HG02943 (cell line): ENCODE data around the gene SPSB4.

Experiments
- ATAC-seq: cut with Tn5 transposase; IDR thresholded peaks from one replicate; pipeline ENCODE4 v1.9.1; 2021; ENCODE audit warnings: mild to moderate bottlenecking, low read depth, moderate library complexity; ENCODE audit not compliant: unreplicated experiment

Gene SPSB4

GRCh38 chr3:141052201-141053069, 1.3 kb downstream of the SPSB4 start:
- no peak for ATAC-seq

DNA sequence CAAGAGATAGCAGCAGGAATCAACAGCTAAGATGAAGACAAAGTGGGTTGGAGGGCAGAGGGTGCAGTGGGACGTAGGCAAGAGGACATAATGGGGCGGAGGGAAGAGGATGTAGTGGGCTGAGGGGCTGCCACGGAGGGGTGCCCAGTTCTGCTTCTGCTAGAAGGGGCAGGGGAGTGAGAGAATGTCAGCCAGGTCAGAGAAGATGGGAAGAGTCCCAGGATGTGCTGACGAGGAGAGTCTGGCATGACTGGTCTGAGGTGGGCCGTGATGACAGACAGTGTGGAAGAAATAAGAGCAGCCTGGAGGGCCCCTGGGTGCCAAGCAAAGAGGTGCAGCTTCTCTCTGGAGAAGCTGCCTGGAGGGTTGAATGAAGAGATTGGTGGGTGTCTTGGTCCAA, 4.0 kb downstream of the SPSB4 start:
- no peak for ATAC-seq

GRCh38 chr3:141055536-141056445, 4.6 kb downstream of the SPSB4 start:
- ATAC-seq: no peak

DNA sequence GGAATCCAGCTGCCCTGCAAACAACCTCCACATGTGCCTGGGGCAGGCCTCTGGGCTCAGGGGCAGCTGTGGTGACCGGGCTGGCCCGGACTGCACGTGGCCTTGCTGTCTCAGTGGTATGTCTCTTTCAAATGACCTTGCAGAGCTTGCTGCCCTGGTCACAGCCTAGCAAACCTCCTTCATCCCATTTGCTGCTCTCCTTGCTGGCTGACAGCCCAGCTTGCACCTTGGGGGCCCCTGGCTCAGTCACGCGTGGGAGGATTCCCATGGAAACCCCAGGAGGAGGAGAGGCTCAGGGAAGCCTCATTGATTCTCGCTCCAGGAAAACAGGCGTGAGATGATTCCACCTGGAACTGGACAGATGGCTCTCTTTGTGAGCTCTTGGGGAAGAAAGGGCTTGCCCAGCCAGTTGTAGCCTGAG, 5.6 kb downstream of the SPSB4 start:
- no peak for ATAC-seq

- no peak for ATAC-seq
These were observed 6.3 kb downstream of the SPSB4 start for GRCh38 chr3:141057436-141057835.

DNA sequence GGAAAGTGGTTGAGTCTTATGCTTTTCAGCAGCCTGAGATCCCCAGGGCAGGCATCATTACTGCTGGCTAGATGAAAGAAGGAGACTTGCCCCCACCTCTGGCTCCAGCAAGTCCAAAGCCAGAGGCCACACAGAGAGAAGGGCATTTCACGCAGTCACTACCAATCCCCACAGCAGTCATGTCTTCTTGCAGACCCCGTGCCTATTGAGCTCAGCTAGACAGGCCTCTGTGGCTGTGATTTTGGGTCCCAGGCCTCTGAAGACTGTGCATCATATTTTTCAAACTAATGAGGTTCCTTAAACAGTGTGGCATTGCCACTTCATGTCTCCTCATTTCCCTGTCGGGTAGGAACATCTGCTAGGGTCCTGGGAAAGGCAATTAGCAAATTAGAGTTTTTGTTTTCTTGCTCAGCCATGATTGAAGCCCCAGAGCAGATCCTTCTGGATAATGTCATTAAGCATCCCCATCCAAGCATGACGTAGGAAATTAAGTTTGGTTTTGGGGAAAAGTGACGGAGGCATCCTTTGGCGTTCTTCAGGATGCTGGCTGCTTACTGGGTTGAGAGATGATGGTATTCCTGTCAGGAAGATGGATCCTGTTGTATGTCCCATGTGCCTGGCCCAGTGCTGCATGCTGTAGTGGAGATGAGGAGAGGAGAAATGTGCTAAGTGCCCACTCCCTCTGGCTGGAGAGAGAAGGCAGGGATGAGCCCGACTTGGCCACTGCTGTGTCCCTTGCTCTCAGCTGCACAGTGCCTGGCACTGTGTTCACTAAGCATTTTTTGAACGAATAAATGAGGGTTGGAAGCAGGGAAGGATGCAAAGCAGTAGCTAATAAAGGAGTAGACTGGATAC, 7.0 kb downstream of the SPSB4 start:
- no peak for ATAC-seq

DNA sequence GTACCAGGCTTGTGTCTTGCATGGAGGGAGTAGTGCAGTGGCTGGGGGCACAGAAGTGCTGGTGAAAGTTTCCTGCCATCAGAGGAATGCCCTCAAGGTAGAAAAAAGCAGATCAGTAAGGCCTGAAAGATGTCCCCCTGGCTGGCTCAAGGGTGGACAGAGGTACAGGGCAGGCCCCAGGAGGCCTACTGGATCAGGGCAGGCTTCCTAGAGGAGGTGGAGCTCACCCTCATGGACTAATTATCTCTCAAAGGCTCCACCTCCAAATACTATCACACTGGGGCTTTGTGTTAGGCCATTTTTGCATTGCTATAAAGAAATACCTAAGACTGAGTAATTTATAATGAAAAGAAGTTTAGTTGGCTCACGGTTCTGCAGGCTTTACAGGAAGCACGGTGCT, 7.8 kb downstream of the SPSB4 start:
- ATAC-seq: no peak

GRCh38 chr3:141059816-141060215, 8.7 kb downstream of the SPSB4 start:
- ATAC-seq: no peak

- ATAC-seq: no peak
These were observed 9.2 kb downstream of the SPSB4 start for GRCh38 chr3:141060327-141060726.

DNA sequence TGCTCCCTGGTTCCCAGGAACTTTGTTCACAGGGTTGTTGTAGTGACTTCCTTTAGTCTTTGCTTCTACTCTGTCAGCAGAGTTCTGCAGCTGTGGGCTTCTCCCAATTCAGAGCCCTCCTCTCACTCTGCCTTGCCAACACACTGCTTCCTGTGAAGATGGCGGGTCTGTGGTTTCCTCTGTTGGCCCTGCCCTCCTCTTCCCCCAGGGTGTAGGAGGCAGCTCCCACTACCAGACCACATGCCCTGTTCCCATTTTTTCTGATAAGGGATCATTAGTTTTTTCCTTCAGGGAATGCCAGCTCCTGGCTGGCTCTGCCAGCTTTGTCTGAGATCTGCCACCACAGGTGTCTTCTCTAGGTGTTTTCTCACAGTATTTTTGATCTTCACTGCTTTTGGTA, 12.7 kb downstream of the SPSB4 start:
- ATAC-seq: no peak

- ATAC-seq: no peak
These were observed 13.2 kb downstream of the SPSB4 start for GRCh38 chr3:141064255-141064926.

- no peak for ATAC-seq
These were observed 14.1 kb downstream of the SPSB4 start for GRCh38 chr3:141065258-141065657.

DNA sequence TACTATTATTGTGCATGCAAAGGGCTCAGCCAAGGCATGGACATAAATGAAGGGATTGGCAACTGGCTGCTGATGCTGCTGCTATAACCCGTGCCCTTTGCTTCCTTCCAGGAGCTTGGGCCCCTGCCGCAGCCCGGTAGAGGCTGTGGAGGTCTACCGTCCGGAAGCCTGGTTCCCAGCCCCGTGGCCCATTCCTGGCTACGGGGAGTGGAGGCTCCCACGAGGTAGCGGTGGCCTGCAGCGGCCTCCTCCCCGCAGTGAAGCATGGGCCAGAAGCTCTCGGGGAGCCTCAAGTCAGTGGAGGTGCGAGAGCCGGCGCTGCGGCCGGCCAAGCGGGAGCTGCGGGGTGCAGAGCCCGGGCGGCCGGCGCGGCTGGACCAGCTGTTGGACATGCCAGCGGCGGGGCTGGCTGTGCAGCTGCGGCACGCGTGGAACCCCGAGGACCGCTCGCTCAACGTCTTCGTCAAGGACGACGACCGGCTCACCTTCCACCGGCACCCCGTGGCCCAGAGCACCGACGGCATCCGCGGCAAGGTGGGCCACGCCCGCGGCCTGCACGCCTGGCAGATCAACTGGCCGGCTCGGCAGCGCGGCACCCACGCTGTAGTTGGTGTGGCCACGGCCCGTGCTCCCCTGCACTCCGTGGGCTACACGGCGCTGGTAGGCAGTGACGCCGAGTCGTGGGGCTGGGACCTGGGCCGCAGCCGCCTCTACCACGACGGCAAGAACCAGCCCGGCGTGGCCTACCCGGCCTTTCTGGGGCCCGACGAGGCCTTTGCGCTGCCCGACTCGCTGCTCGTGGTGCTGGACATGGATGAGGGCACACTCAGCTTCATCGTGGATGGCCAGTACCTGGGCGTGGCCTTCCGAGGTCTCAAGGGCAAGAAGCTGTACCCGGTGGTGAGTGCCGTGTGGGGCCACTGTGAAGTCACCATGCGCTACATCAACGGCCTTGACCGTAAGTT, 15.0 kb downstream of the SPSB4 start:
- ATAC-seq: no peak

- ATAC-seq: no peak
These were observed 16.2 kb downstream of the SPSB4 start for GRCh38 chr3:141067206-141067974.

GRCh38 chr3:141070229-141070628, 19.1 kb downstream of the SPSB4 start:
- no peak for ATAC-seq

DNA sequence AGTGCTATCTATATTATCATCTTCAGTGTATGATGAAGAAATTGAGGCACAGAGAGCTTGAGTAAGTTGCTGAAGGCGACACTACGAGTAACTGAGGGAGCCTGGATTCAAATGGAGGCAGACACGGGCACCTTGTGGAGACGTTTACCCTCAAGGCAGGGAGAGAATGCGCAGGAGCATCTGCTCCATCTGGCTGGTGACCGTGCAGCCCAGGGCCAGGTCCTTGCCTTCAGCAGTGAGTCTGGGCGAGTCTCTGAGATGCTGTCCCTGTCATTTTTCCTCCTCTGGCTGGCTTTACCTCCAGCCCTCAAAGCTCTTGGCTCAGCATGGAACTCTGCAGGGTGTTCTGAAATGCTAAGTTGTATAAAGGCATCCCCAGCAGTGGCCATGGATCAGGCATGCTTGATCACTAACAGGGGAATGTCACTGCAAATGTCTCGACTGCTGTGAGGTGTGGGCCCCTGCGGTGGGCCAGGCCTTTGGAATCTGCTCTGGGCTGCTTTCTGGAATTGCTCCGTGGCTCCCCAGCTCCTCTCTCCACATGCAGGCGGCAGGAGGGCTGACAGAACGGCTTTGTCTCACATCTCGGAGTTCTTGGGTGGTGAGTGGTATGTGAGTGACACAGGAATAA, 19.7 kb downstream of the SPSB4 start:
- no peak for ATAC-seq

DNA sequence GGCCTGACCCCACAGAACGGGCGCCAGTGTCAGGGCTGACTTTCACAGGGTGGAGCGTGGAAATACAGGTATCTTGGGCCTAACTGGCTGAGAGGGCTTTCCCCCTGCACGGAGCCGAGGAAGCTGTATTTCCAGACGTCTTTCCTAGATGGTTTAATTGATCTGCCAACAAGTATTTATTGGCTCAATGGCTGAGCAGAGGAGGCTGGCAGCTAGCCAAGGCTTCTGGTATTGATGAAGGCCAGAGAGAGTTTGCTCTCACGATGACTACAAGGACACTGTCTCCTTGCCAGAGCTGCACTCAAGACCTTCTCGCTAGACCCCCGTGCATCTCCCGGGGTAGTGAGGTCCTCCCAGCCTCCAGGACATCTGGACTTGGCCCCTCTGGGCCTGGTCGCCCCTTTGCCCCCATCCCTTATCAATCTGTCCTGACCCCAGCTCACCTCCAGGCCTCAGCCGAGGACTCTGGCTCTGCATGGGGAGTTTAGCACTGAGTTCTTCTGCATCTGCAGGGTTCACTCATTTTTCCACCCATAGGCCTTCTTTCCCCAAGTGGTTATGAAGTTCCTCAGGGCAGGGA, 20.6 kb downstream of the SPSB4 start:
- ATAC-seq: no peak
